ENCODE data around the gene METTL17.
"Not testable (repeated sequence)": the region's sequence is repeated elsewhere in the genome, so short reads cannot be mapped to it uniquely, and the experiment has no call there.

METTL17 gene

DNA sequence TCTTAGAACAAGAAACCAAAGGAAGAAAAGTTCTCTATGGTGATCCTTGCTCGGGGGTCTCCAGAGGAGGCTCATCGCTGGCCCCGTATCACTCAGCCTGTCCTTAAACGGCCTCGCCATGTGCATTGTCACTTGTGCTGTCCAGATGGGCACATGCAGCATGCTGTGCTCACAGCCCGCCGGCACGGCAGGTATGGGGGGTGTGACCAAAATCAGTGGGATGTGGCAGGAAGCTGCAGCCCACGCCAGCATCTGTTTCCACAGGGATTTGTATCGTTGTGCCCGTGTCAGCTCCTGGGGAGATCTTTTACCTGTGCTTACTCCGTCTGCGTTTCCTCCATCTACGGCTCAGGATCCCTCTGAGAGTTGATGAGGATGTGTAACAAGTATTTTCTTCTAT, 6.7 kb downstream of the METTL17 start:
- DNase-seq (ENCODE audit: low spot score), result no peak

DNA sequence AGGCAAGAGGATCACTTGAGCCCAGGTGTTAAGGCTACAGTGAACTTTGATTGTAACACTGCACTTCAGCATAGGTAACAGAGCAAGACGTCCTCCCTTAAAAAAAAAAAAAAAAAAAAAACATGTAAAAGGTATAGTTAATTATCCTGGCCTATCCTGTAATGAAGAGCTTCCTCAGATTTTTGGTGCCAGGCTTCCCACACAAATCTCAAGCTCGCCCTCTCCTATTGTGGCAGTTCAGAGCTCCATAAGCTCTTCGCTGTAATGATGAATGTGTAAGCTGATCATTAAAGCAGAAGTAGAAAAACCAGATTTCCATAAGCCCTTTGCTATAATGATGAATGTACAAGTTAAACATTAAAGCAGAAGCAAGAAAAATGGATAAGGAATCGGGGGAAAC, 7.3 kb downstream of the METTL17 start:
- no peak for DNase-seq (ENCODE audit: low spot score)

DNA sequence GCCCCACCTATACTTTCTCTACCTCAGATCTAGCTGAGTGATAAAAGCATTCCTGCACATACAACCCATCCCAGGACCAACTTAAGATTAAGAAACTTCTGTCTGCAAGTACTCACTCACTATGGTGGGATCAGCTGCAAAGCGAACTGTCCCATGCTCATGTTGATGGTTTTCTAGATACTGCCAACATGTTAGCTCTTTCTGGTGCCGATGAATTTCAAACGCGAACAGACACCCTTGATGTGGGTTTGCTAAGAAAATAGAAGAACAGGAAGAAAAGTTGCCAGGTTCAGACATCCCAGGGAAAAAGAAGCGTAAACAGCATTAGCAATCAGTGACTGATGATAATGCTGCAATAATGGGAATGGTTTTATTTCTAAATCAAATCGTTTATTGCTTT, 7.8 kb downstream of the METTL17 start:
- DNase-seq (ENCODE audit: low spot score), result no peak

DNA sequence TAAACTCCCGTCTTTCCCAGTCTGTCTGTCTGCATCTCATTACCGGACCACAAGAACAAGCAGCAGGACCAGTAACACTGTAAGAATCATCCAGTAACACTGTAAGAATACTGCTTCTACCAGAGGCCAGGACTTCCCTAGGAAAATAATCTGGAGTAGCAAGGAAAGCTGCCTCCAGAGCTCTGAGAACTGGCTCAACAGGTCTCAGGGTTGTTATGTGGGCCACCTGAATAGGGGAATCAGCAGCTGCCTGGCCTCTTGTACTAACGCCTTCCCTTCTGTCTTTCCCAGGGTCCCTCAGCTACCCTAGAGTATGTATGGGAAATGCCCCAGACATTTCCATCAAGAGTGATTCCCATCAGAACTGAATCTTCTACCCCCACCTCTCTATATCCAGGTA, 8.4 kb downstream of the METTL17 start:
- no peak for DNase-seq (ENCODE audit: low spot score)

DNA sequence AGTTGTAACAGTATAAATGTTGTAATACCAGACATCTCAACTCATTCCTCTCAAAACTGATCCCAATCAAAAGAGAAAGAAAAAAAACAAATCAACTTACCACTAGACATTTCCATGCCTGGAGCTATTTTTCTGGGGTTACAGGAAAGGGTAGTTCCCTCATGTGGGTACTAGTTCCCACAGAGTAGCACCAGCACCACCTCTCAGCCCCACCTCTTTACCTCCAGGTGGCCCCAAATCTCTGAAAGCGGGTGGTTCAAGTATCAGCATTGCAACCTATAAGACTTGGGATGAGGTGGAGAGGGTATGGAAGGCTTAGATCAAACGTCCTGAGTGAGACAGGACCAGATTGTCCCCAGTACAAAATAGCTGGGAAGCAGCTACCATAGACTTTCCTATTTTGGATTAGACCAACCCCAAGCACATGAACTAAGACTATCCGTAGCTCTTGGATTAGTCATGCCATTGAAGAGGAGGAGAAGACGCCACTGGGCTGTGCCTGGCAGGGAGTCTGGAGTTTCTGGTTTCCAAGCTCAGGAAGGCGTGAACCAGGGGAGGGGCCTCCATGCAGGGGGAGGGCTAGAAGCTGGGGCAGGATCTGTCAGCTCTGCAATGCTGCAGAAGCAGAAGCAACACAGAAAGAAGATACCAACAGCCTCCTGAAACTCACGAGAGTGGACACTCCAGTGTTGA, 9.0 kb downstream of the METTL17 start, which contains the start of gene SLC39A2:
SLC39A2 (plus strand) TSS at position 620 of the 693 bp plus-strand sequence. CDS start 154 bp downstream, outside the sequence.
- no peak for DNase-seq (ENCODE audit: low spot score)

DNA sequence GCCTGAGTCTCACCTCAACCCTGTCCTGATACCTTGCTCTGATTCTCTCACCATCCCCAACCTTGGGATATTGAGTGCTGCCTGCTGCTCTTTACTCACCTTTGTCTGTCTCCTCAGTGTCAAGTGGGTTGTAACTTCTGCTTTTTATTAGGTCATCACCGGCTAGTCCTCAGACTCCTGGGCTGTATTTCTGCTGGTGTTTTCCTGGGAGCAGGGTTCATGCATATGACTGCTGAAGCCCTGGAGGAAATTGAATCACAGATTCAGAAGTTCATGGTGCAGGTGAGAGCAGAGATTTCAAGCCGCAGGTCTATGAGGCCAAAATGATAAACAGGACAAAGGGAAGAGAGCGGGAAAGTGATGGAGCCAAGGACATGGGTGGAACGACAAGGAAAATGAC, 9.8 kb downstream of the METTL17 start:
- no peak for DNase-seq (ENCODE audit: low spot score)

DNA sequence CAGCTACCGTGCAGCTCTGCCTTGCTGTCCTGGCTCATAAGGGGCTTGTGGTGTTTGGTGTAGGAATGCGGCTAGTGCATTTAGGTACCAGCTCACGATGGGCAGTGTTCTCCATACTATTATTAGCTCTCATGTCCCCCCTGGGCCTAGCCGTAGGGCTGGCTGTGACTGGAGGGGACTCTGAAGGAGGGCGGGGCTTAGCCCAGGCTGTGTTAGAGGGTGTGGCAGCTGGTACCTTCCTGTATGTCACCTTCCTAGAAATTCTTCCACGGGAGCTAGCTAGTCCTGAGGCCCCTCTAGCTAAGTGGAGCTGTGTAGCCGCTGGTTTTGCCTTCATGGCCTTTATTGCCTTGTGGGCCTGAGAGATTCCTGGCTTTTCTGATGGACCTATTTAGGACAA, 11.4 kb downstream of the METTL17 start:
- no peak for DNase-seq (ENCODE audit: low spot score)

DNA sequence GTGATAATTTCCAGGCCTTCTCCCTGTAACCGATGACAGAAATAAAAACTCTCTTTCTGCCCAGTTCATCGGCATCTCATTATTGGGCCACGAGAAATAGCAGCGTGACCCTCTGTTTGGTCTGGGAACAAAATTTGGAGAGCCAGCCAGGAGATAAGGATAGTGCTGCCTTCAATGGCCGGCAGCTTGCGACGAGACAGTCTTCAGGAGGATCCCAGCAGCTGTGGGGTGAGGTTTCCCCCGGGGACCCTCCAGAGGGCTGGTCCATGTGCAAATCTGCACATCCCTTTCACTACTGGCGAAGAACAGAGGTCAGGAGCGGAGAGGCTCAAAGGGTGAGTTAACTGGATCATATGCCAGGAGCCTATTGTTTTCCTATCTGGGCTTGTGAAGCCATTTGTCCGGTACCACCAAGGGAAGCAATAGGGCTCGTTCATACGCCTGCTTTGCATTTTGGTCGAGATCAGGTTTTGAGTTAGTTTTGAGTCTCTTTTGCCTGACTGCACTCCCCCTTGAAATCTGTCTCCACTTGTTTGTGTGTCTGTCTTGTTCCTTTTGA, 14.1 kb downstream of the METTL17 start:
- no peak for DNase-seq (ENCODE audit: low spot score)

DNA sequence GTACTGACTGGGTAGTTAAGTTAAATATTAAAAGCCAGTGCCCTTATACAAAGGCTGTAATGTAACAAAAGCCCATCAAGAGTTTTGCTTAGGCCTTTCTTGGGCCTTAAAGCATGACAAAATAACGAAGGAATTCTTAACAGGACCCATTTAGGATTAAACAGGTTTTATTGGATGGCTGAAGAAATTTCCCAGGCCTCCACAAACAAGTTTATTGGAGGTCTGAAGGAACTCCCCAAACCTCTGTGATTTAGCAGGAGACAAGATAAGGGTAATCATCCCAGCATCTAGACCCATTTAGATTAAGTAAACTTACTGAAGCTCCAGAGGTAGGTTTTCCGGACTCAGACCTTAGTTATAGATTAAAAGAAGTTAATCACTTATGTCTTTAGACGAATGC, 19.9 kb downstream of the METTL17 start:
- not testable (repeated sequence) for DNase-seq (ENCODE audit: low spot score)

DNA sequence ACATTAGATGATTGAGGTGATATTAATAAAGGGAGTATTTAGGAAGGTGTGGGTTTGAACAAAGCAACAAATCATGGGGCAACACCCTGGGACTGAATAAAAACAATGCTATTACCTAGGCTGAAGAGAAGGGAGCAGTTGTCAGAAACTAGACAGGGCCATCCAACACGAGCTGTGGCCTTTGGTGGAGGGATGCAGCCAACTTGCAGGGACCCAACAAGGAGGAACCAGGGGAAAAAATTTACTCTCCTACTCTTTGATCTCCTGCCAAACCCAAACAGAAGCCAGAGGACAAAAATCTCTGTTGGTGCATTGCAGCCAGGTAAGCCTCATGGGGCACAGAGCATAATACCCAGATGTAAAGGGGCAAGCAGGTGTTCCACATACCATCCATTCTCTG, 21.4 kb downstream of the METTL17 start:
- no peak for DNase-seq (ENCODE audit: low spot score)

DNA sequence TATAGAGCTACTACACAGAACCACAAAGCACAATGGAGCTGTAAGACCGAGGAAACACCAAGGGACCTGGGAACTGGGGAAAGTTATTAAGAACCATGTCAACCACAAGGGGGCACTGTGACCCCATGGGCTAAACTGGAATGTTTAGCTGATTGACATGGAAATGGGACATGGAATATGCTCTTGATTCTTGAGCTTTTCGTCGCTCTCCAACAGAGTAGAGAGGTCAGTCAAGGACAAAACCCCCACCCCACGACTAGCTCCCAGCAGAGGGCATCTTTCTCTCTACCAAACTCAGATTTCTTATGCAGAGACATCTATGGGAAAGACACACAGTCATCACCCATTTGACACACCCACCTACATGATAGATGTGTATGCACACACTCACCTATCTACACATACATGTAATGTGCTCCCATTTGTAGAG, 25.0 kb downstream of the METTL17 start:
- peak; percentile 74 for DNase-seq (ENCODE audit: low spot score)

DNA sequence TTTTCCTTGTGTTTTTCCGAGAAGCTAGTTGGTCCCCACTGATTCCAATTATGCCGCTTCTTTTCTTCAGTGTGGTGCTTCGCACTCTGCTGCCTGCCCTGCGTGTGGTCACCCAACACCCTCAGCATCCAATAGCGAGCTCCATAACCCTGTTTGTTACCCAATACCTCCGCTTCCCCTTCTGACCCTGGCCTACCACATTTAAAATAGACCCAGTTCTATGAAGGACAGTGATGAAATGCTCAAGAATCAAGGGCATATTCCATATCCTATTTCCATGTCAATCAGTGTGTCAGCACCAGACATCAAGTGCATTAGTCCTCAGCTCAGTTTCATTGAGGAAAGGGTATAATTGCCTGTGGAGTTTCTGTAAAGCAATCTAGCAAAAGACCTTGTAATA, 25.5 kb downstream of the METTL17 start:
- DNase-seq (ENCODE audit: low spot score), result no peak

DNA sequence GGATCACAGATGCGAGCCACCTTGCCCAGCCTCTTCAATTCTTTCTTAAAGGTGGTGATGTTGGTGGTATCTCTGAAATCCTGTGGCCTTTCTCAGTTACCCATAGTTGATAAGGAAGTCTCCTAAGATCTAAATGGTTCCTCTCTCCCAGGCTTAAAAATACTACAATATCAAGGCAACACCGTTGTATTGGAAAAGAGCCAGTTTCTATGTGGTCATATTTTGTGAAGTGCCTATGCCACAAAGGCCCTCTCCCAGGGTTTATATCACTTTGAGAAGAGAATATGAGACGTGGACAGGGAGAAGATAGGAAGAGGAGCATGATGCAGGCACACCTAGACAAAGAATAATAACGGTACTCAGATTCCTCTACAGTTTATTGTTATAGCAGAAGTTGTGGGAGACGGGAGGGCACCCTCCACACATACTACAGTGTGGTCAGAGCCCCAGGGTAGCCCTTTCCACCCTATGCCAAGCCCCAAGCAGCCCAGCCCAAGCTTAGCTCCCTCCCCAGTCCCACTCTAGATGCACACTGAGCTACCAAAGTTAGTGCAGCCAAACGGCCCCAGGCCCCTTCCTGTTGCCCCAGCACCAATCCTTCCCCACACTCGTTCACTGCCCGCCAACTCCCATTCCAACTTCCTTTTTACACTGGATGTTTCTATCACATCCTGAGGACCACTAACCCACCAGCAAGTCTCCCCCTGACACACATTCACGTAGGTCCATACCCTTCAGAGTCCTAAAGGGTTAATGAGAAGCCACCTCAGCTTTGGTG, 26.8 kb downstream of the METTL17 start:
- no peak for DNase-seq (ENCODE audit: low spot score)

DNA sequence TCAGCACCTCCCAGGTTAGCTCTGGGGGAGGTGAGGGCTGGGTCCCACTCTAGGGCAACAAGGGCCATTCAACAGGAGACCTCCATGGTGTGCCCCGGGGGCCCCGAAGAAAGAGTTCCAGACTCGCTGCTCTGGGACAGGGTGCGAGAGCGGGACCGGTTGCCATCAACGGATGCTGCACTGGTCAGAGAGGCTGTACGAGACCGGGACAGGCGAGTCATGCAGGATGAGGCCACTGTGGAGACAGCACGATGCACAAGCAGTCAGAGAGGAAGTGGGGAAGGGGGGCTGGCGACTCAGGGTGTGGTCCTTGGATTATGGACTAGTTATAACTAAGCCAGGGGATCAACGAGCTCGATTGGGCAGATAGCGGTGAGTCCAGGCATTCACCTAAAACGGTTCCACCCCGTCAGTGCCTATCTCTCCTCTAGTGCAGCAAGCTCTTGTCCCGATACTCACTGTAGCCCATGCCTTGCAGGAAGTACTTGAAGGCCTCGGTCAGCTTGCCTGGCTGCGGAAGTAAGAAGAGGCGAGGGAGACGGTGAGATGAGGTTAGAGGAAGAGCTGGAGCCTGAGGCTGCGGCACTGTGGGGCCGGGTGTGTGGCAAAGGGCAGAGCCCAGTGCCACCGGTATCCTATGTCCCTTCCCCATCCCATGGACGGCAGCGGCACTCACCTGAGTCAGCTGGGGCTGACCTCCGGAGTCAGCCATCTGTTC, 27.9 kb downstream of the METTL17 start:
- DNase-seq (ENCODE audit: low spot score), result no peak

DNA sequence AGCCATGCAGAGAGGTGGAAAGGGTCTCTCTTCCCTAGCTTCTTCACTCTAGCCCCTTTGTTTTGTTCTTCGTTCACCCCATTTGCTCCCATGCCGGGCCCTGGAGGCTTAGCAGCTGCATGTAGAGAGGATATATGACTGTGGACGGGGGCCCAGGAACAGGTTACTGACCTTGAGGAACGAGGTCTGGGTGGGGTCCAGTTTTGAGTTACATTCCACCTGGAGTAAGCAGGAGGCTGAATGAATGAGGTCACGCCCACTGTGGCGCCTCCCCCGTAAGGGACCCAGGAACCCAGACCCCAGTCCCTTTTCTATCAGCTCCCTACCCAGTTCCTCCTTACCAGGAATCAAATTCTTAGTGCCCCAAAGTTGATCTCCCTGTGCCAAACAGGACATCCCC, 28.5 kb downstream of the METTL17 start:
- DNase-seq (ENCODE audit: low spot score), result no peak

DNA sequence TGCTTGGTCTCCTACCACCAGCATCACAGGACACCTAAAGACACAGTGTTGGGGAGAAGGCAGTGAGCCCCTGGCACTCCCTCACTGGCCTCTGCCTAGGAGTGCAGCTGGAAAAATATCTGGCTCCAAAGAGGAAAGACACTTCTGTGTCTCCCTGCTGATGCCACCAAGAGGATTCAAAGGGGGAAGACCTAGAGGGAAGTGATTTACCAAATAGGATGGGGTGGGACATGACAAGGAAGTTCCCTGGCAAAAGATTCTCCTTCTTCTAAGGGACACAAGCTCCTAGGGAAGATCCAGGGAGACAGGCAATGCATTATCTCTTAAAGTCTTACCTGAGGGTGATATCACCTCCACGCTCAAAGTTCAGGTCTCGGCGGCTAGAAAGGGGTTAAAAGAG, 29.0 kb downstream of the METTL17 start:
- DNase-seq (ENCODE audit: low spot score), result no peak

DNA sequence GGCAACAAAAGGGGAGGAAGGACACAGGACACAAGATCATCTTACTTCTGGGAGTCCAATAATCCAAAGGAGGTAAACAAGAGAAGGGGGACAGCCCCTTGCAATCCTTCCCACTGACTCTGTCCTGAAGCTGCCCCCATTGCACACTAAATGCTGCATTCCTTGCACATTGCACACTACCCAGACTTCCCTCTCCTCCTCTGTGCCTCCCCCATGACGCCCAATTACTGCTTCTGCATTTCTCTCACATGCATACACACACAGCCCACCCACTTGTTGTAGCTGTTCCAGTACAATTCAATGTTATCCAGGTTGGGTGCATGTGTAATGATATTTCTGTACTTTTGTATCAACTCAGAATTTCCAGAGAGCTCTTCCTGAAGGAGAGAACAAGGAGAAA, 29.6 kb downstream of the METTL17 start:
- DNase-seq (ENCODE audit: low spot score), result no peak

DNA sequence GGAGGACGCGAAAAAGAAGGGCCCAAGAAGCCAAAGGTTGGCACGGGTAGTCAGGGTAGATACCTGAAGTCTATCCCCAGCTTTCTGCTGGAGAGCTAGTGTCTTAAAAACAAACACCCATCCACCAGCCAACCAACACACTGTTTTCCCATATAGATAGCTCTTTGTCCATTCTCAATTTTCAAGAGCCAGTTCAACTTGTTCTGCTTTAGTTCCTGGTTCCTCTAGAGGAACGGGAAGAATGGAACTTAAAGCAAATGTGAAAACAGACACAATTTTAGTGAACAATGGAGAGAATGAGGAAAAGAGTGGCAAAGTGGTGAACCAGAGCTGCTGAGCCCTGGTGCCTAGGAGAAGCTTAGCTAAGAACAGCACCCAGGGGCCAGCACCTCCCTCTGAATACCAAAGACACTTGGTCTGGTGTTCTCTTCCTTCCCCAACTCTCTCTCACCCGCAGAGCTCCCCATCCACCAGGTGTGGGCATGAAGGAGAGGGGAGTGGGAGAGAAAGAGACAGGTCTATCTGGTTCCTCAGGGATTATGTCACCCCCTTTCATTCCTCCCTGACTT, 31.3 kb downstream of the METTL17 start:
- no peak for DNase-seq (ENCODE audit: low spot score)

DNA sequence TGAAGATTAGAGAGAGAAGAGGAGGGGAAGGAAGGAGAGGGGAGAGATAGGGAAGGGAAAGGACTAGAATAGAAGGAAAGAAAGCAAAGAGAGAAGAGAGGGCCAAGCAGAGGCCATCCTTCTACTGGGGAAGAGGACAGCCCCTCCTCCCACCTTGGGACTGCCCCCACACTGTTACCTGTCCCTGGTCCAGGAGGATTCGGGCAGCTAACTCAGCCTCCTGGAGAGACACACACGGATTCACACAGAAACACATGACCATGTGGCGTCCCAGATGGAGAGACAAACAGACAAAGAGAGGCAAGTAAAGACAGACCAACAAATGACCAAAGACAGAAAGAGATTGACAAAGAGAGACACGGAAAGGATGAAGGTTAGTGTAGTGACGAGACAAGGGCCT, 32.9 kb downstream of the METTL17 start:
- no peak for DNase-seq (ENCODE audit: low spot score)

DNA sequence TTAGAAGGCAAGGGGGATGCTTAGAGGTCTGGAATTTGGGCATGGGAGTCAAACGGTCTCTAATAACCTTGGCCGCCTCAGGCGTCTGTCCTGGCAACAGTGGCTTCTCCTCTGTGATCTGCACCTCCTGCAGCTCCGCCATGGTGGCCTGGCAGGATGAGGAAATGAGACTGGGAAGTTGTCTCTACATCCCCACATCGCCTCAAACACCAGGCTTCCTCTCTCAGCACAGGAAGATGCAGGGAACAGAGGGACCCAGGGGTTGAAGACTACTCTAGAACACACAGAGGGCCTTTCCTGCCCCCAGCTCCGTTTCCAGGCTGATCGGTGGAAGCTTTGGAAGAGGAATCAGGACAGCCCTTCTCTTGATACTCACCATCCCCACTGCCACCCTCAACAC, 33.4 kb downstream of the METTL17 start:
- DNase-seq (ENCODE audit: low spot score), result no peak

DNA sequence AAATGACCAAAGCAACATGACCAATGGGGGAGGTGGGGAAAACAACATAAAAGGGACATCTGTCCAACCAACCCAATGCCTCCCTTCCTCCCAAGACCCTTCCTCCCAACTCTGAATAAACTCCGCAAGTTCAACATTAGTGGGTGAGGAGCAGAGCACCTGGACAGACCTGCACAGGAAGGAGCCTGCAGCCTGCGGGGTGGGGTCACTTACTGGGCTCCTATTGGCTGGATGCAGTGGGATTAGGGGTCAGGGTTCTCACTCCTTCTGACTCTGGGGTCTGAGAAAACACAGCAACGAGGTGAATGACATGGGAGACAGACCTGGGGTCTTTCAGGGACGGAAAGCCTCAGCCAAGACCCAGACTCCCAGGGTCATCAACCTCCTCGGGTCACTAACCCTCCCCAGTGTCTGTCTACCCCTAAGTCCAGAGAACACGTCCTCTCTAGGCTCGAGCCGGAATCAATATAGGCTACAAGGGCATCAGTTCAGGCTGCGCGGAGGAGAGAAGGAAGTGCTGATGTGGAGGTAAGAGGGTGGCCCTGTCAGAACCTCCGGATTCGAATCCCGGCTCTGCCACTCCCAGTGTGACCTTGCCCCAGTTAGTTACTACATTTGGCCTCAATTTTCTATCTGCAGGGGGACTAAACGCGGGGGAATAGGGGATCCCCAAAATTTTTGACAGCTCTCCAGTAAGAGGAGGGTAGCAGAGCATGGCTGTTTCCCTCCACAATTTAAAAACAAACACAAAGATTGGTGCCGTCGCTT, 34.2 kb downstream of the METTL17 start:
- no peak for DNase-seq (ENCODE audit: low spot score)

All from HuH-7 (cell line).